GM12891 (cell line): ENCODE measurements around the gene C10orf90.

ENCODE experiments used
- SPI1 ChIP-seq: IDR thresholded peaks from 2 replicates; pipeline ENCODE4 v1.6.1; 2011; ENCODE audit warnings: low read depth, low read length, control low read depth
- TAF1 ChIP-seq: IDR thresholded peaks from 2 replicates; pipeline ENCODE4 v1.6.1; 2011; ENCODE audit warnings: low read depth, low read length, control low read depth

DNA sequence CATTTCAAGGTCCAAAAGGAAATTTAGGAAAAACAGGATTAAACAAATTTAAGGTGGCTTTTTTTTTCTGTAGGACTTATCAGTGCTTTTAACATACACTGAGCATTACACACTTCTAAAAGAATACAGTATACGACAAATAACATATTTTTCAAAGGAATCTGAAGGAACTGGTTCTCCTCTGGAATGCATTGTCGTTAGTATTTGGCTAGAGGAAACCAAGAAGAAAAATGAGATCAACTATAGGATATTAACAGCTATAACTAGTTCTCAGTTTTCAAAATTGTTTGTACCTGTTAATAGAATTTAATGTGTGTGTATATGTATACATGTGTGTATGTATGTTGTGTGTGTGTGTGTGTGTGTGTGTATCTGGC, 232.1 kb downstream of the C10orf90 start:
- TF ChIP-seq SPI1 (no peak), TAF1 (no peak)
